HepG2 (cell line): Measurements from ENCODE around the gene ARMC2. TPM values are rescaled to one million over a fixed set of nuclear protein-coding genes. Genes with fewer than 3 reads are reported as not detected.

Source experiments
- ATAC-seq: fragments of 200-7000 bp; cut with Tn5 transposase; 3 replicates; pipeline ENCODE4 v1.9.1; 2020; ENCODE audit warnings: mild to moderate bottlenecking, moderate library complexity
- BruUV-seq: library from RNA; stranded (reverse); fragments of 400-500 nt; replicated peaks from 2 replicates; lab custom pipeline; 2021; lab: Mats Ljungman, UMichigan
- CTCF ChIA-PET: fragments of 300-600 bp; formaldehyde crosslinking; extraction: SDS; loops from one replicate; lab custom pipeline; 2021; ENCODE audit warnings: low total read pairs, inconsistent platforms, low intra/inter-chr PET ratio; lab: Yijun Ruan, JAX
- POLR2A ChIA-PET: fragments of 350-600 bp; sonication (Branson Sonifier 250); formaldehyde crosslinking; loops from one replicate; lab custom pipeline; 2020; ENCODE audit warnings: antibody characterized with exemption, inconsistent platforms; lab: Yijun Ruan, JAX
- DNase-seq: peaks from one replicate; pipeline ENCODE4 v3.0.0-alpha.2; 2015; ENCODE audit warnings: low spot score
- FAIRE-seq: peaks from 3 replicates; lab custom pipeline; 2011; peaks lifted over from hg19 to GRCh38; lab: Jason Lieb, UNC
- H2AFZ ChIP-seq: one replicate; pipeline ENCODE4 v1.6.1; 2011; ENCODE audit warnings: low read length, inconsistent platforms
- H3K27ac ChIP-seq: fragments of 300-600 bp; 3 replicates; pipeline ENCODE4 v1.8.0; 2011; ENCODE audit warnings: mixed run types, mild to moderate bottlenecking, mixed read lengths, low read length, inconsistent platforms; ENCODE audit not compliant: insufficient read depth; ENCODE audit errors: extremely low read length
- H3K27me3 ChIP-seq, 2 experiments: fragments of 200-600 bp in 1 of 2; 2 replicates in 1 of 2; 3 replicates in 1 of 2; pipeline versions ENCODE4 v1.6.0 to v1.8.0; 2011; ENCODE audit warnings: low read length in 2 of 2, mild to moderate bottlenecking in 2 of 2, moderate library complexity in 2 of 2, inconsistent platforms in 1 of 2; ENCODE audit not compliant: insufficient read depth in 2 of 2, control insufficient read depth in 1 of 2
- H3K36me3 ChIP-seq, 2 experiments: fragments of 200-600 bp in 1 of 2; replicated peaks in 1 of 2; 2 replicates in 1 of 2; 3 replicates in 1 of 2; pipeline versions ENCODE4 v1.5.1 to v1.8.0; 2011; ENCODE audit warnings: low read length in 2 of 2, inconsistent platforms in 1 of 2; ENCODE audit not compliant: insufficient read depth in 2 of 2, control insufficient read depth in 1 of 2
- H3K4me1 ChIP-seq: 2 replicates; pipeline ENCODE4 v1.5.1; 2012; ENCODE audit warnings: low read length, inconsistent platforms; ENCODE audit not compliant: insufficient read depth
- H3K4me2 ChIP-seq: 2 replicates; pipeline ENCODE4 v1.6.0; 2011; ENCODE audit warnings: low read depth, low read length, inconsistent platforms
- H3K4me3 ChIP-seq, 3 experiments: fragments of 200-600 bp in 1 of 3; sonication (generic), shearing (Covaris generic) in 1 of 3; replicated peaks in 1 of 3; 2 replicates each; pipeline ENCODE4 v1.5.1; 2011 to 2016; ENCODE audit warnings: low read length in 3 of 3, inconsistent platforms in 2 of 3, low read depth in 2 of 3, mild to moderate bottlenecking in 2 of 3, control low read depth in 1 of 3, mixed read lengths in 1 of 3; ENCODE audit not compliant: insufficient read depth in 1 of 3
- H3K79me2 ChIP-seq: one replicate; pipeline ENCODE4 v1.6.1; 2011; ENCODE audit warnings: low read length, inconsistent platforms; ENCODE audit not compliant: insufficient read depth
- H3K9ac ChIP-seq: 2 replicates; pipeline ENCODE4 v1.6.0; 2011; ENCODE audit warnings: mild to moderate bottlenecking, low read depth, low read length, inconsistent platforms; ENCODE audit not compliant: insufficient read depth
- H3K9me3 ChIP-seq: 2 replicates; pipeline ENCODE4 v1.5.1; 2012; ENCODE audit warnings: mild to moderate bottlenecking, low read length
- H4K20me1 ChIP-seq: 2 replicates; pipeline ENCODE4 v1.6.0; 2011; ENCODE audit warnings: inconsistent platforms, mild to moderate bottlenecking, low read length, moderate library complexity; ENCODE audit not compliant: insufficient read depth
- ESRRA ChIP-seq: sonication (generic); formaldehyde crosslinking; IDR thresholded peaks from 2 replicates; pipeline ENCODE4 v1.5.1; 2020; ENCODE audit warnings: mild to moderate bottlenecking, low read depth, missing genetic modification reagents
- HMG20B ChIP-seq: conservative IDR thresholded peaks from 2 replicates; pipeline ENCODE4 v1.6.1; 2016; ENCODE audit warnings: missing genetic modification reagents, missing compliant biosample characterization
- RFX5 ChIP-seq: IDR thresholded peaks from 2 replicates; pipeline ENCODE4 v1.6.1; 2011; ENCODE audit warnings: low read depth, low read length, improper control_type of control experiment
- WGBS: methylation state at CpG from one replicate; pipeline ENCODE4 v1.1.6; 2017; ENCODE audit warnings: low lambda C conversion rate; 5-methylcytosine and 5-hydroxymethylcytosine counted together
- in situ Hi-C: cut with HindIII; loops from 2 replicates; pipeline ENCODE4 v1.10.0; 2017; ENCODE audit warnings: low pct_unique_long_range_greater_than_20kb; ENCODE audit not compliant: extremely low pct_ligation_motif_present
- intact Hi-C: fragments of 100-400 bp; cut with micrococcal nuclease; formaldehyde crosslinking; loops from one replicate; pipeline ENCODE4 v1.10.0; 2022; ENCODE audit not compliant: unreplicated experiment
- polyA plus RNA-seq, 8 experiments: library from polyadenylated mRNA; depleted of rRNA in 3 of 8; stranded (reverse) in 7 of 8; unstranded in 1 of 8; fragments of >200 nt; fragmentation: Illumina TruSeq in 4 of 8; extraction: Trizol in 4 of 8; gene quantifications; 2 replicates each; pipeline versions ENCODE4 v1.2.1 to v1.2.3, GENCODE V29; 2011 to 2016; ENCODE audit warnings: low read depth in 4 of 8, missing spikeins in 1 of 8, mixed read lengths in 1 of 8; ENCODE audit not compliant: insufficient read depth in 1 of 8
- total RNA-seq, 5 experiments: library from RNA; depleted of rRNA; stranded (reverse); fragments of >200 nt; fragmentation: Illumina TruSeq; extraction: Trizol; gene quantifications; 2 replicates each; pipeline ENCODE4 v1.2.3, GENCODE V29; 2016; ENCODE audit warnings: low read depth in 1 of 5
- TF ChIP-seq, protein P1 (sequence below): sonication (generic); formaldehyde crosslinking; IDR thresholded peaks from 2 replicates; pipeline ENCODE4 v1.4.0; 2020; ENCODE audit warnings: low read depth, missing genetic modification reagents
- TF ChIP-seq, protein P2 (sequence below): sonication (generic); formaldehyde crosslinking; IDR thresholded peaks from 2 replicates; pipeline ENCODE4 v1.4.0; 2020; ENCODE audit warnings: missing genetic modification reagents

The ARMC2 gene
- total and polyA plus RNA-seq, 2 of the 13 experiments (the other 11 are each of a cell fraction or from before 2014, with no cell fraction given): 1.4 to 3.2 TPM

DNA sequence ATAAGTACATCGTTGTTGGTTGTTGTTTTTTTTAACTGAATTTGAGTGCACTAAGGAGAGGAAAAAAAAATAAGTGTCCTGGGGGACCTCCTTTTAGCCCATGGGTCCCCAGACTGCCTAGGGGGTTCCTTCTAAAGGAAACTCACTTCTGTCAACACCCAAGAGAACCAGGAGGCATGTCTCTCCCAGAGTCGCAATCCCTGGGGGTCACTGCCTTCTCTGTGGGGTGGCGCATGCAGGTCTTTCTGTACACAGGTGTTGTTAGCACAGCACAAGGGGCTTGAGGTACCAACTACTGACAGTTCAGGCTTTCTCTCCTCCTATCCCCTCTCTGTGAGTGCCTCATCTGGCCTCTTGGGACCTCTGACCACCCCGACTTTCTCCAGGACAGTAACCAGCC lies 7.3 kb upstream of the ARMC2 start:
- CTCF ChIA-PET: no interaction called here
- Histone ChIP-seq H3K9ac (no peak overlapping the region), H3K4me3 (no peak overlapping the region), H3K9me3 (no peaks in the 10 kb centered on the region), H3K4me1 (peaks cover 9% of the 10 kb centered on the region; the same call in 1 of the 2 replicates)
- intact Hi-C loops: no loop called here
- 37% methylated on average over 3 of the region's 4 CpGs for WGBS
- no peak for ATAC-seq
- TF ChIP-seq ESRRA (CRISPR knock-in tag) (no peak), RFX5 (no peak), HMG20B (no peak)
- TF ChIP-seq, protein P1, sequence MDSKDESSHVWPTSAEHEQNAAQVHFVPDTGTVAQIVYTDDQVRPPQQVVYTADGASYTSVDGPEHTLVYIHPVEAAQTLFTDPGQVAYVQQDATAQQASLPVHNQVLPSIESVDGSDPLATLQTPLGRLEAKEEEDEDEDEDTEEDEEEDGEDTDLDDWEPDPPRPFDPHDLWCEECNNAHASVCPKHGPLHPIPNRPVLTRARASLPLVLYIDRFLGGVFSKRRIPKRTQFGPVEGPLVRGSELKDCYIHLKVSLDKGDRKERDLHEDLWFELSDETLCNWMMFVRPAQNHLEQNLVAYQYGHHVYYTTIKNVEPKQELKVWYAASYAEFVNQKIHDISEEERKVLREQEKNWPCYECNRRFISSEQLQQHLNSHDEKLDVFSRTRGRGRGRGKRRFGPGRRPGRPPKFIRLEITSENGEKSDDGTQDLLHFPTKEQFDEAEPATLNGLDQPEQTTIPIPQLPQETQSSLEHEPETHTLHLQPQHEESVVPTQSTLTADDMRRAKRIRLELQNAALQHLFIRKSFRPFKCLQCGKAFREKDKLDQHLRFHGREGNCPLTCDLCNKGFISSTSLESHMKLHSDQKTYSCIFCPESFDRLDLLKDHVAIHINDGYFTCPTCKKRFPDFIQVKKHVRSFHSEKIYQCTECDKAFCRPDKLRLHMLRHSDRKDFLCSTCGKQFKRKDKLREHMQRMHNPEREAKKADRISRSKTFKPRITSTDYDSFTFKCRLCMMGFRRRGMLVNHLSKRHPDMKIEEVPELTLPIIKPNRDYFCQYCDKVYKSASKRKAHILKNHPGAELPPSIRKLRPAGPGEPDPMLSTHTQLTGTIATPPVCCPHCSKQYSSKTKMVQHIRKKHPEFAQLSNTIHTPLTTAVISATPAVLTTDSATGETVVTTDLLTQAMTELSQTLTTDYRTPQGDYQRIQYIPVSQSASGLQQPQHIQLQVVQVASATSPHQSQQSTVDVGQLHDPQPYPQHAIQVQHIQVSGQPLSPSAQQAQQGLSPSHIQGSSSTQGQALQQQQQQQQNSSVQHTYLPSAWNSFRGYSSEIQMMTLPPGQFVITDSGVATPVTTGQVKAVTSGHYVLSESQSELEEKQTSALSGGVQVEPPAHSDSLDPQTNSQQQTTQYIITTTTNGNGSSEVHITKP (CRISPR knock-in tag): no peak
- TF ChIP-seq, protein P2, sequence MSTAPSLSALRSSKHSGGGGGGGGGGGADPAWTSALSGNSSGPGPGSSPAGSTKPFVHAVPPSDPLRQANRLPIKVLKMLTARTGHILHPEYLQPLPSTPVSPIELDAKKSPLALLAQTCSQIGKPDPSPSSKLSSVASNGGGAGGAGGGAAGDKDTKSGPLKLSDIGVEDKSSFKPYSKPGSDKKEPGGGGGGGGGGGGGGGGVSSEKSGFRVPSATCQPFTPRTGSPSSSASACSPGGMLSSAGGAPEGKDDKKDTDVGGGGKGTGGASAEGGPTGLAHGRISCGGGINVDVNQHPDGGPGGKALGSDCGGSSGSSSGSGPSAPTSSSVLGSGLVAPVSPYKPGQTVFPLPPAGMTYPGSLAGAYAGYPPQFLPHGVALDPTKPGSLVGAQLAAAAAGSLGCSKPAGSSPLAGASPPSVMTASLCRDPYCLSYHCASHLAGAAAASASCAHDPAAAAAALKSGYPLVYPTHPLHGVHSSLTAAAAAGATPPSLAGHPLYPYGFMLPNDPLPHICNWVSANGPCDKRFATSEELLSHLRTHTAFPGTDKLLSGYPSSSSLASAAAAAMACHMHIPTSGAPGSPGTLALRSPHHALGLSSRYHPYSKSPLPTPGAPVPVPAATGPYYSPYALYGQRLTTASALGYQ (CRISPR knock-in tag): no peak
- TF ChIP-seq, all 625 proteins: peak for 0
- Histone ChIP-seq H3K36me3 (no peaks in the 10 kb centered on the region), H4K20me1 (no peaks in the 10 kb centered on the region), H3K4me2 (no peak overlapping the region), H2AFZ (no peak overlapping the region), H3K27ac (no peak overlapping the region), H3K79me2 (no peaks in the 10 kb centered on the region), H3K27me3 (peaks cover 2 to 29% of the 10 kb centered on the region in 2 experiments)
- DNase-seq (no peak), FAIRE-seq (no peak)
- in situ Hi-C loops: no loop called here
- BruUV-seq: no TSS peak
- POLR2A ChIA-PET: no interaction called here
